GM18868 (cell line): ENCODE measurements around the gene CCNF.
"Not testable (repeated sequence)": the region's sequence is repeated elsewhere in the genome, so short reads cannot be mapped to it uniquely, and the experiment has no call there.

Source experiments
- ATAC-seq: cut with Tn5 transposase; IDR thresholded peaks from one replicate; pipeline ENCODE4 v1.9.1; 2021; ENCODE audit warnings: mild to moderate bottlenecking, moderate library complexity; ENCODE audit not compliant: unreplicated experiment

Gene CCNF

DNA sequence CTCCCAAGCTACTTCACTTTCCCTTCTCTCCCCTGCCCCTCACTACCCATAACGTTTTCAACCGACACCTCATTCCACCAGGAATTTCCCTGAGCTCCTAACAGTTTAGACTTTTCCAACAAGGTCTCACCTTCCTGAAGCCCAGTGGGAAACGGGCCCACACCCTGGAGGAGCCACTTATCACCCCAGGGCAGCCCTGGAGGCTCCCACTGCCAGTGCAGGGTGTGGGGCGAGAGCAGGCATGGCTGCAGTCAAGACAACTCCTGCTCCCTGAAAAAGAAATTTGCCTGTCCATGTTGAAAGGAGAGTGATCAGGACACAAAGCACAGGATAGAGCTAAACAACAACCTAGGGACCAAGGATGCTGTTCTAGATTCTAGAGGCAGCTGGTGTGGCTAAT, 1.7 kb upstream of the CCNF start:
- ATAC-seq = no peak

DNA sequence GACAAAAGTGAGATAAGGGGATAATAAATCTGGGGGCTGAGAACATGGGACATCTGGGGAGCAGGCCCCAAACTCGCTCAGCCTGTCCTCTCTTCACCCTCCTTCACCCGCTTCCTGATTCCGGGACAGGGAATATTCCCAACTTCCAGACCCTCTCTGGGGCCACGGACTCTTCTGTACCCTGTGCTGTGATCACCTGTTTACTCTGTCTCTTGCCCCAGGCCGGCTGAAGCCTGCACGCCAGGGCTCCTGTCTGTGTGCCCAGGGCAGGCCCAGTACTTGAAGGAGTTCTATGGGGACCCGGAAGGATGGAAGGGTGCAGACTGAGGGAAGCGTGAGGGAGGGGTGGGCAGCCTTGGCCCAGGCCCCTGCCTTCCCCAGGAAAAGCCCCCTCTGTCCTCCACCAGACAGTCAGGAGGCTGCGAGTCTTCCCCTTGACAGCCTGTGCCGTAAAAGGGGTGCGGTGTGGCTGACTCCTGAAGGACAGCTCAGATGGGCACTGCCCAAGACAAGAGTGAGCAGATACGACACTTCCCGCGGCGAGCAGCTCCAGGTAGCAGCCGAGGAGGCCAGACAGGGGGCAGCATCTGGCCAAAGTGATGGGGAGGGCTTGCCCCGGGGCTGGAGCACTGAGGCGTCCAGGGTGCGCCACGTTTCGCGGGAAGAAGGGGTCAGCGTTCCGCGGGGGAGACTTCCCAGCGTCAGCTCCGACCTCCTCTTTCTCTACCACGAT, 1.0 kb upstream of the CCNF start:
- peak; percentile 13 for ATAC-seq

DNA sequence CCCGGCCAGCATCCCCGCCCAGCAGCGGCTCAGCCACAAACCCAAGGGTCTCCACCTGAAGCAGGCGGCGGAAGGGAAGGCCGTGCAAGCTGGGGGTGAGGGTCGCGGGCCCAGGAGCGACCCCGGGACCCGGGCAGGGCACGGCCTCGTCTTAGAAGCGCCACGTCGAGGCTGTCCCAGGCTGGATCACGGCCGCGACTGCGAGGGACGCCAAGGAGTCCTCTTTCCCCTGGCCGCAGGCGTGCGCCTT, 538 bp upstream of the CCNF start:
- ATAC-seq = peak; percentile 17

DNA sequence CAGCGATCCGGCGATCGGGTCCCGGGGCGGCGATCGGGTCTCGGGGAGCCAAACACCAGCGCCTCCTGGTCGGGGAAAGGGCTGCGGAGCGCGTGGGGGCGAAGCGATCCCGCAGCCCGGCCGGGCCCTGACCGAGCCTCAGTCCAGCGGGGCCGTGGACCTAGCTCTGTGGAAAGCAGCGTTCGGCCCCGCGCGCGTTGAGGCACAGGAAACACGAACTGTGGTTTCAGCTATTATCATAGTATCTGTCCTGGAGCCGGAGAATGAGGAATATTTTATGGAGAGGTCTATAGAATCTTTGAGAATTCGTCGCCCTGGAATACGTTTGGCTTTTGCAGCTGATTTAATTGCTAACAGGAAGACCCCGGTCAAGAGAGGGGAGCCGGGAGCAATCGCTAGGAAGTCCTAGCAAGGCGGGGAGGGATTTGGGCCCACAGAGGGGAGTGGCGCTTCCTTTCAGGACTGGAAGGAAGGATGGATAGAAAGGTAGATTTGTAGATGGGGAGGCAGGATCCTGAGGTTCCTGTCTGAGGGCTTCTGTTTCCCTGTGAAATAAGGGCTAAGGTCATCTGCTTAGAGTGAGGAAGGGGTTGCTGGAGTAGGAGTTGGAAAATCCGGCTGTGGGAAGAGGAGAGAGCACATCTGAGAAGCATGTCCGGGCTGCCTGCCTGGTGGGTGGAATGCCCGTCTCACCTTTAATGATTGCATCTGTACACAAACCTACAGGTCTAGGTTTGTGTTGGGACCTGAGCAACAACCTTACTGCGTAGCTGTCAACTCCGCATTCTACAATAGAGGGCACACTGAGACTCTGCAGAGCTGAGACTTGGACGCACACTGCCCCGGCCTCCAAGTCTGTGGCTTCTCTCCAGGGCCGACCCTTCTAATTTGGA, 770 bp downstream of the CCNF start:
- ATAC-seq = no peak

DNA sequence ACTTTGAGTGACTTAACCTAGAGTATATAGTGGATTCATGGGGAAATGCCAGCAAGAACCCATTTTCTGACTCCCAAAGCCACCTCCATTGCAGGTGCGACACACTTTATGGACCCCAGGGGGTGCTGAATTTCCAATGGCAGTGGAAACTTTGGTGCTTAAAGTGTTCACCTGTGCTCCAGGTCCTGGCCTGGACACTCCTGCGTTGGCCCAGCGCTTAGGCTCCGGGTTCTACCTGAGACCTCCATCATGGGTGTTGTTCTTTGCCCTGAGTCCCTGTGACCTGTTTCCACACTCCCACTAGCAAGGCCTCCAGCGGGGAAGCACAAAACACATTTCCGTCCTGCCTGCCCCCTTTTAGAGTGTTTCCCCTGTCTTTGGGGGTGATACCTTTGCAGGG, 3.0 kb downstream of the CCNF start:
- ATAC-seq = no peak

DNA sequence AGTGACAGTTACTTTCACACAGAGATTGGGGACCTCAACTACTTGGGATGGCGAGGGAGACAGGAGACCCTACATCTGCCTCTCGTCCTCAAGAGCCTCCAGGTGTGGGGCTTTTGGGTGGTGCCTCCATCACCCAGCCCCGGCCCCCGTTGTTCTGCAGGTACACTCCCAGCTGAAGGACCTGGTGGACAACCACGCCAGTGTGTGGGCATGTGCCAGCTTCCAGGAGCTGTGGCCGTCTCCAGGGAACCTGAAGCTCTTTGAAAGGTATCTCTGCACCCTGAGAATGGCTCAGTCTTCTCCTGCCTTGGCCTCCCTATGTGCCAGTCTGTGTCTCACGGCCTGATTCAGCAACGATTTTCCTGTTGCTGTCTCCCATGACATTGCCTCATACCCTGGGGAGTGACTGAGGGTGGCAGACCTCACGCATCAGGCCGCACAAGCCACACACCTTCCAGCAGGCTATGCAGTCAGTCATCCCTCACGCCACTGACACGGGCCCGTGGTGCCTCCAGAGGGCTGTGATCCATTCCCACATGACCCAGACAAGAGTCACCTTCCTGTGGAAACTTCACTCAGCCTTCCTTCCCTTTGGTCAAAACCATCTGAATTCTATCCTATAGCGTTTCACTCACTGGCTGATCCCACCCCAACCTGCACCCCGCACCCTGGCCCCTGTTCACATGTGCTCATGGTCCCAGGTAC, 3.7 kb downstream of the CCNF start:
- ATAC-seq = no peak

DNA sequence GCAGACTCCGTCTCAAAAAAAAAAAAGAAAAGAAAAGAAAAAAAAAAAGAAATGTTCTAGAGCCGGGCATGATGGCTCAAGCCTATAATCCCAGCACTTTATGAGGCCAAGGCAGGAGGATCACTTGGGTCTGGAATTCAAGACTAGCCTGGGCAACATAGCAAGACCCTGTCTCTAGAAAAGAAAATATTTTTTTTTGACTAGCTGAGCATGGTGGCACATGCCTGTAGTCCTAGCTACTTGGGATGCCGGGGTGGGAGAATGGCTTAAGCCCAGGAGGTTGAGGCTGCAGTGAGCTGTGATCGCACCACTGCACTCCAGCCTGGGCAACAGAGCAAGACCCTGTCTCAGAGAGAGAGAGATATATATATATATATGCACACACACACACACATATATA, 6.0 kb downstream of the CCNF start:
- ATAC-seq = not testable (repeated sequence)

DNA sequence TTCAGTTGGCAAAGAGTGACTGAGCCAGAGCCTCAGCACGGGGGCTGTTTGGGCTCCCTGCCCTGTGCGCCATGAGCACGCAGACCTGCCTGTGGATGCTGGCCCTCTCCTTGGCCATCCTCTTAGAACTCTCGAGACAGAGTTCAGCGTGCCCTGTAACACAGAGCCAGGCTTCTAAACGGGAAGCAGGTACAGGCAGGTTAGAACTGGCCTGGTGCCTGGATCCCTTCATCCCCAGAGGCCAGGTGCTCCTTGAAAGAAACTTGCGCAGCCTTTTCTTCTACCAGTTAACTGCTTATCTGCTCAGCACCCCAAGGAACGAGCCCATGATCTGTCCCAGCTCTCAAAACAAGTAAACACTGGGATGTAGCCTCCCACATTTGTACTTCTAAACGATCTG, 6.9 kb downstream of the CCNF start:
- no peak for ATAC-seq

DNA sequence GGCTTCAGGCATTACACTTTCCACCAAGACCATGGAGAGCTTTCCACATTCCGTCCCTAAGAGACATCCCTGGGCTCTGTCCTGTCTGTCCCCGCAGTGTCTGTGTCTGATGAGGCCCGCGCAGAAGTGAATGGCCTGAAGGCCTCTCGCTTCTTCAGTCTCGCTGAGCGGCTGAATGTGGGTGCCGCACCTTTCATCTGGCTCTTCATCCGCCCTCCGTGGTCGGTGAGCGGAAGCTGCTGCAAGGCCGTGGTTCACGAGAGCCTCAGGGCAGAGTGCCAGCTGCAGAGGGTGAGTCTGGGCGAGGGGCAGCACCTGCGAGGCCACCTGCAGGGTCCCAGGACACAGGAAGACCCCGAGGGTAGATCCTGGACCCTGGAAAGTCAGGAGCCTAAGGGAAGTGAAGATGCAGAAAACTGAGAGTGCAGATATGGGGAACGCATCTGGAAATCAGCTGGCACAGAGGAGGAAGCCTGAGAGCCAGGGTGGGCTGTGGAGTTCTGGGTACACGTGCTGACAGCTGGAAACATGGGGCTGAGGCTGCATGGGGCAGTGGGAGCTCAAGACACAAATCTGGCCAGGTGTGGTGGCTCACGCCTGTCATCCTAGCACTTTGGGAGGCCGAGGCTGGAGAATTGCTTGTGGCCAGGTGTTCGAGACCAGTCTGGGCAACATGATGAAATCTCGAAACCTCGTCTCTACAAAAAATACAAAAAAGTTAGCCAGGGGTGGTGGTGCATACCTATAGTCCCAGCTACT, 8.0 kb downstream of the CCNF start:
- no peak for ATAC-seq

DNA sequence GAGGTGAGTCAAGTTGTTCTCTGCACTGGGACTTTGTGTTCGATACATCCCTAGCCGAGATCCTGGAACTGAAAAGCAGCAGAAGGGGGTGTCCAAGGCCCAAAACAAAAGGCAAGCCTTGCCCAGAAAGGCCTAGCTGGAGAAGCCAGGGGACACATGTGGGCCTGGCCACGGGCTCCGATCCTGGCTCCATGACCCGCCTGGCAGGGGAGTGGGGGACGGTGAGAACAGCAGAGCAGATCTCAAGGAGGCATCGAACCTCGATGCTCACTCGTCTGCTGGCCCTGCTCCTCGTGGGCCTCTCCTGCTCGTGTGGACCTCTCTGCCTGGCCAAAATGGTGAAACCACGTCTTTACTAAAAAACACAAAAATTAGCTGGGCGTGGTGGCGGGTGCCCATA, 8.9 kb downstream of the CCNF start:
- no peak for ATAC-seq

DNA sequence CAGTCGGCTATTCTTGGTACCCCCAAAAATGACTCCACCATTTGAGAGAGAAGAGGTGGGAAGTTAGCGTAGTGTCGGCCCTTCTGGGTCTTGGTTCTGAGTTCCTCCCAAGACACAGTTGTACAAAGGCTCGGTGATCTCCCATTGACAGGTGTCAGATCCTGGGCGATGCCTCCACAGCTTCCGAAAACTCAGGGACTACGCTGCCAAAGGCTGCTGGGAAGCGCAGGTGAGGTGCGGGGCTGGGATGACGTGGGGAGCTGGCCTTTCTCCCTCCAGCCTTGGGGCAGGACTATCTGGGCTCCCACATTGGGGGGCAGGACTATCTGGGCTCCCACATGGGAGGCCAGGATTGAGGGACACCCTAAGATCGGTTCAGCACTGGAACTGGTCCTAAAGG, 10.4 kb downstream of the CCNF start:
- no peak for ATAC-seq

DNA sequence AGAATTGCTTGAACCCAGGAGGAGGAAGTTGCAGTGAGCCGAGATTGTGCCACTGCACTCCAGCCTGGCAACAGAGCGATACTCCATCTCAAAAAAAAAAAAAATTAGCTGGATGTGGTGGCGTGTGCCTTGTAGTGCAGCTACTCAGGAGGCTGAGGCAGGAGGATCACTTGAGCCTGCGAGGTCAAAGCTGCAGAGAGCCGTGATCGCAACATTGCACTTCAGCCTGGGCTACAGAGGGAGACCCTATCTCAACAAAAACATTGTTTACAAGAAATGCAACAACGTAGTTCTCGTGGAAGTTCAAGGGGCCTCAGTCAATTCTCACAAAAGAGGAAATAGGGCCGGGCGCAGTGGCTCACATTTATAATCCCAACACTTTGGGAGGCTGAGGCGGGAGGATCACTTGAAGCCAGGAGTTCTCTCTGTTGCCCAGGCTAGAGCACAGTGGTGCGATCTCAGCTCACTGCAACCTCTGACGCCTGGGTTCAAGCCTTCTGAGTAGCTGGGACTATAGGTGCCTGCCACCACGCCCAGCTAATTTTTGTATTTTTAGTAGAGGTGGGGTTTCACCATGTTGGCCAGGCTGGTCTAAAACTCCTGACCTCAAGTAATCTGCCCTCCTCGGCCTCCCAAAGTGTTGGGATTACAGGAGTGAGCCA, 12.0 kb downstream of the CCNF start:
- ATAC-seq = not testable (repeated sequence)

DNA sequence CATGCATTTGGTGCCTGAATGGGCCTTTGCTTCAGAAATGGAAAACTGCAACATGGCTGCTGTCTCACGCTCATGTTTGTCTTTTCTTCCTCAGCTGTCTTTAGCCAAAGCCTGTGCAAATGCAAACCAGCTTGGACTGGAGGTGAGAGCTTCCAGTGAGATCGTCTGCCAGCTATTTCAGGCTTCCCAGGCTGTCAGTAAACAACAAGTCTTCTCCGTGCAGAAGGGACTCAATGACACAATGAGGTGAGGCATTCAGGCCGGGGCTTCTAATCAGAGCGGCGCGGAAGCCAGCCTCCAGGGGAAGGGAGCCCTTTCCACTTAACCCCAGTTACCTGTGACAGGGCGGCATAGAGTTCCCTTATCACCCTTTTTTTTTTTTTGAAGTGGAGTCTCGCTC, 14.3 kb downstream of the CCNF start:
- ATAC-seq = no peak

DNA sequence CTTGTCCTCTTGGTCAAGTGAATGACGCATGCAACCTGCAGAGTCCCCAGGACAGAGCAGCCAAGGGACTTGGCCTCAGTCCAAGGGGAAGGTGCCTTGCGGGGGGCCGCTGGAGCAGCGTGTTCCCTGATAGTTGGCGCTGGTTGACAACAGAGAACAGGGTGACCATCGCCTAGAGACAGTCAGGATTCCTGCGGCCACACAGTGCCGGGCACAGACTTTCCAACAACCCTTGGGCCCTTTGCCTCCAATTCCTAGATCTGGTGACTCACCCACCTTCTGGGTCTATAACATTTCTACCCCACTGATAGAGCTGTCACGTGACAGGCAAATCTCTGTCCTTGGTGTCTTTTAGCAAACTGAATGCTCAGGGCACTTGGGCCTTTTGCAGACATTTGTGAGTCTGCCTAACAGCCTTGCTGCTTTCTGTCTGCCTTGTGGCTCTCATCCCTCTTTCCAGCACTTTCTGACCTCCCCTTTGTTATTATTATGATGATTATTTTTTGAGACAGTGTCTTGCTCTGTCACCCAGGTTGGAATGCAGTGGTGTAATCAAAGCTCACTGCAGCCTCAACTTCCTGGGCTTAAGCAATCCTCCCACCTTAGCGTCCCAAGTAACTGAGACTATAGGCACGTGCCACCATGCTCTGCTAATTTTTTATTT, 18.8 kb downstream of the CCNF start:
- no peak for ATAC-seq

DNA sequence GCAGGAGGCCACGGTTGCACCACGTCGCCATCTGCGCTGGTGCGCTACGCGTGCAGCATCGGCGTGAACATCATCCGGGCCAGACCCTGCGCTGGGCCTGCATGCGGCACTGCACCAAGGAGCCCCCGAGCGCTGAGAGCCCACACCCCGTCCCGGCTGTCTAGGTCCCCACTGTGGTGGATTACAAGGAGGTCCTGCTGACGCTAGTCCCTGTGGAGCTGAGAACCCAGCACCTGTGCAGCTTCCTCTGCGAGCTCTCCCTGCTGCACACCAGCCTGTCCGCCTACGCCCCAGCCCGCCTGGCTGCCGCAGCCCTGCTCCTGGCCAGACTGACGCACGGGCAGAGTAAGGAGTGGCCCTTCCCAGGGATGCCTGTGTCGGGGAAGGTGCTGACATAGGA, 19.9 kb downstream of the CCNF start:
- no peak for ATAC-seq

DNA sequence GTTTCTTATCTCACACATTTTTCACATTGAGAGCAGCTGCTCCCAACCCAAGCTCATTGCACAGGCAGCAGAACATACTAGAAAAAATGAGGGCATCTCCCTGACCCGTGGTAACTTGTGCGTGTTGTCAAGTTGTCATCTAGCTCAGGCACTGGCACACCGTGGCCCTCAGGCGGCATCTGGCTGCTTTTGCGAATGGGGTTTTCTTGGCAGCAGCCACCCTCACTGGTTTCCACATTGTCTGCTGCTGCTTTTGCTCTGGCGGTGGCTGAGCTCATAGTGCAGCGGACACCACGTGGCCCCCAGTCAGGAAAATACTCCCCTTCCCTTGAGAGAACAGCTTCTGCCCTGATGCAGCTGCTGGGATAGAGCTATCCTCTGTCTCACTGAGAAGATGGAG, 21.3 kb downstream of the CCNF start:
- ATAC-seq = no peak

DNA sequence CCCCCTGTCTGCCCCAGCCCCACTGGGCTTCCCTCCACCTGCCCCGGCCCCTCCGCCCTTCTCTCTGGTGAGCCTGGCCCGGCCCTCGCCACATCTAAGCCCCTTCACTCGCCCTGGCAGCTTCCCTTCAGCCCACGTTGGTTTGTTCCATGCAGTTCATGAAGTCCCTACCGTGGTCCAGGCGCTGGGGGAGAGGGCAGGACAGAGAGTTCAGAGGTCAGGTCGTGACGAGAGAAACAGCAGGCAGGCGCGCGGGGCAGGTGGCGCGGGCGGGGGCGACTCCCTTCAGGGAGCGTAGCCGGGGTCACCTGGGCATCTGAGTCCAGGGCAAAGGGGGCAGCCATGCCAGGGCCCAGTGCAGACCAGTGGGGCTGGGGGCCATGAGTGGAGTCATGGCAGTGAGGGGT, 21.7 kb downstream of the CCNF start:
- ATAC-seq = no peak

DNA sequence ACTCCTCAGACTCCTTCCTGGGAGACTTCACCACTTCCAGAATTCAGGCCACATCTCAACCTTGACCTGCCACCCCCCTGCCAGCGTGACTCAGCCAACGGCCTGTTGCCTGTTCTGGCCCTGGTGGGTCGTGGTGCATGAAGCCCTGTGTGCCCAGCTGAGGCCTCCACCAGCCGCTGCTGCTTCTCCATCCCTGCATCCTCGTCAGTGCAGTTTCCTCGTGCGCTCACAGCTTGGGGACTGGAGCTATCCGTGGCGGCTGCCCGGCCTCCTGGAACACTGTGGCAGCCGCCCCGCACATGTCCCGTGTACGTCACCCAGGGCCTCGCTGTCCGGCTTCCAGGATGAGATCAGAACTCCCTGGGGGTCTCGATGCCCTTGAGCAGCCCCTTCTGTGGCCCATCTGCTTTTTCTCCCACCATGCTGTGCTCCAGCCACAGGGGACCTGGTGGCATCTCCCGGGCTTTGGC, 22.6 kb downstream of the CCNF start:
- no peak for ATAC-seq

DNA sequence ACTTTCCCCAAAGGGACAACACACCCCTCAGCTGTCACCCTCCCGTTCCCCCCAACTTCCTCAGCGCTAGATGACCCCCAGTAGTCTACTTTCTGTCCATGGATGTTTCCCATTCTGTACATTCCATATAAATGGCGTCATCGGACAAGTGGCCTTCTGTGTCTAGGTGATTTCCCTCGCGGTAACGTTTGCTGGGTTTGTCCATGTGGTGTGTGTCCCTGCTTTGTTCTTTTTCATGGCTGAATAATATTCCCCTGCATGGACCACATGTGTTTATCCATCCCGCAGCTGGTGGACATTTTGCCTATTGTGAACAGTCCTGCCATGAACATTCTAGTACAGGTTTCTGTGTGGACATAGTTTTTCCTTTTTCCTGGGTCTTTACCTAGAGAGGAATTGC, 23.4 kb downstream of the CCNF start:
- ATAC-seq = no peak
